GM19324 (cell line): ENCODE results near the gene SELENOM.

Source experiments
- ATAC-seq: cut with Tn5 transposase; IDR thresholded peaks from one replicate; pipeline ENCODE4 v1.9.1; 2021; ENCODE audit warnings: mild to moderate bottlenecking, moderate library complexity; ENCODE audit not compliant: unreplicated experiment, low FRiP score

The SELENOM gene

GRCh38 chr22:31107178-31107893, at the start of gene SELENOM:
TSS of gene SELENOM (minus strand) at chr22:31107568. CDS start at chr22:31107505, 63 bp downstream.
- peak; percentile 86 for ATAC-seq

- ATAC-seq, result no peak
Observed at GRCh38 chr22:31155422-31155821, 48.1 kb upstream of the SELENOM start.

- no peak for ATAC-seq
Observed at GRCh38 chr22:31154975-31155374, 47.6 kb upstream of the SELENOM start.

- no peak for ATAC-seq
Observed at GRCh38 chr22:31153357-31153756, 46.0 kb upstream of the SELENOM start.

GRCh38 chr22:31151872-31152271, 44.5 kb upstream of the SELENOM start:
- no peak for ATAC-seq

- ATAC-seq, result no peak
Observed at GRCh38 chr22:31150615-31151014, 43.2 kb upstream of the SELENOM start.

- ATAC-seq, result no peak
Observed at GRCh38 chr22:31148953-31149627, 41.7 kb upstream of the SELENOM start.

GRCh38 chr22:31148488-31148887, 41.1 kb upstream of the SELENOM start:
- ATAC-seq, result no peak

GRCh38 chr22:31144223-31144622, 36.9 kb upstream of the SELENOM start:
- ATAC-seq, result no peak

GRCh38 chr22:31143537-31143936, 36.2 kb upstream of the SELENOM start:
- ATAC-seq, result no peak

GRCh38 chr22:31143038-31143437, 35.7 kb upstream of the SELENOM start:
- no peak for ATAC-seq

- ATAC-seq, result no peak
Observed at GRCh38 chr22:31142285-31142684, 34.9 kb upstream of the SELENOM start.

- no peak for ATAC-seq
Observed at GRCh38 chr22:31141551-31141950, 34.2 kb upstream of the SELENOM start.

GRCh38 chr22:31140746-31141145, 33.4 kb upstream of the SELENOM start:
- no peak for ATAC-seq

GRCh38 chr22:31139866-31140716, 32.7 kb upstream of the SELENOM start, which contains the start of gene PLA2G3:
TSS of gene PLA2G3 (minus strand) at chr22:31140508. CDS start at chr22:31140354, 154 bp downstream.
- ATAC-seq, result no peak

- ATAC-seq, result no peak
Observed at GRCh38 chr22:31139066-31139465, 31.7 kb upstream of the SELENOM start.

GRCh38 chr22:31138126-31138525, 30.8 kb upstream of the SELENOM start:
- ATAC-seq, result no peak

- no peak for ATAC-seq
Observed at GRCh38 chr22:31137721-31138120, 30.4 kb upstream of the SELENOM start.

- ATAC-seq, result no peak
Observed at GRCh38 chr22:31136711-31137110, 29.3 kb upstream of the SELENOM start.

GRCh38 chr22:31136155-31136554, 28.8 kb upstream of the SELENOM start:
- no peak for ATAC-seq

GRCh38 chr22:31135706-31136105, 28.3 kb upstream of the SELENOM start:
- no peak for ATAC-seq
